HG03135 (cell line): ENCODE data around the gene INHBA.

ENCODE experiments used
- ATAC-seq: cut with Tn5 transposase; IDR thresholded peaks from one replicate; pipeline ENCODE4 v1.9.1; 2021; ENCODE audit warnings: mild to moderate bottlenecking, moderate library complexity; ENCODE audit not compliant: unreplicated experiment

Gene INHBA

GRCh38 chr7:41711283-41712064 lies 8.6 kb upstream of the INHBA start:
- ATAC-seq, result no peak

- no peak for ATAC-seq
Measured at GRCh38 chr7:41710838-41711237, 7.9 kb upstream of the INHBA start.

- ATAC-seq, result no peak
Measured at GRCh38 chr7:41709621-41710020, 6.7 kb upstream of the INHBA start.

- no peak for ATAC-seq
Measured at GRCh38 chr7:41708581-41709358, 5.9 kb upstream of the INHBA start.

- ATAC-seq, result no peak
Measured at GRCh38 chr7:41706228-41706930, 3.5 kb upstream of the INHBA start.

- ATAC-seq, result peak; percentile 98
Measured at GRCh38 chr7:41705109-41705901, 2.4 kb upstream of the INHBA start.

- no peak for ATAC-seq
Measured at GRCh38 chr7:41701068-41701941, 1.6 kb downstream of the INHBA start.

GRCh38 chr7:41700044-41700471 lies 2.8 kb downstream of the INHBA start:
- ATAC-seq, result no peak

- no peak for ATAC-seq
Measured at GRCh38 chr7:41699516-41699915, 3.4 kb downstream of the INHBA start.

- ATAC-seq, result no peak
Measured at GRCh38 chr7:41698726-41699125, 4.2 kb downstream of the INHBA start.

GRCh38 chr7:41698114-41698513 lies 4.8 kb downstream of the INHBA start:
- no peak for ATAC-seq

GRCh38 chr7:41696323-41696916 lies 6.5 kb downstream of the INHBA start:
- no peak for ATAC-seq

GRCh38 chr7:41695661-41696322 lies 7.1 kb downstream of the INHBA start:
- no peak for ATAC-seq

GRCh38 chr7:41694495-41694894 lies 8.4 kb downstream of the INHBA start:
- no peak for ATAC-seq

- no peak for ATAC-seq
Measured at GRCh38 chr7:41693150-41693997, 9.5 kb downstream of the INHBA start.

- ATAC-seq, result no peak
Measured at GRCh38 chr7:41692251-41692650, 10.6 kb downstream of the INHBA start.

- no peak for ATAC-seq
Measured at GRCh38 chr7:41691286-41692190, 11.4 kb downstream of the INHBA start.
